ENCODE results near the gene SLC38A3.

DNA sequence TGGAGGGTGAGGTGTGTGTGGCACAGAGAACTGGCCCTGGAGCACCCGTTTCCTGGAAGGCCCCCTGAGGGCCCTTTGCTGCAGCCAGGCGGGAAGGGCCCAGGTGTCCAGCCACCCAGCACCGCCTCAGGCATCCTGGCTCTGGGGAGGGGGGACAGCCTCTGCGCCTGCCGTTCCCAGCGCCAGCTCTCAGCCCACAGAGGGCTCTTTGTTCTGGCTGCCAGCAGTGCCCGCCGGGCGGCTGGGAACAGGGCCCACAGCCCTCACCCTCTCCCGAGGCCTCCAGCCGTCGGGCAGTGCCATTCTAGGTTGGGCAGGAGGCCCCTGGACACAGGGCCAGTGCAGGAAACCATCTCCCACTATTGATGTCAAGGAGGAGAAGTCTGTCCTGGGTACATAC is 8.3 kb downstream of the SLC38A3 start:
- TF ChIP-seq POLR2A (IDR thresholded peaks at IDR 0.05) = no peak
- TF ChIP-seq, protein P1, sequence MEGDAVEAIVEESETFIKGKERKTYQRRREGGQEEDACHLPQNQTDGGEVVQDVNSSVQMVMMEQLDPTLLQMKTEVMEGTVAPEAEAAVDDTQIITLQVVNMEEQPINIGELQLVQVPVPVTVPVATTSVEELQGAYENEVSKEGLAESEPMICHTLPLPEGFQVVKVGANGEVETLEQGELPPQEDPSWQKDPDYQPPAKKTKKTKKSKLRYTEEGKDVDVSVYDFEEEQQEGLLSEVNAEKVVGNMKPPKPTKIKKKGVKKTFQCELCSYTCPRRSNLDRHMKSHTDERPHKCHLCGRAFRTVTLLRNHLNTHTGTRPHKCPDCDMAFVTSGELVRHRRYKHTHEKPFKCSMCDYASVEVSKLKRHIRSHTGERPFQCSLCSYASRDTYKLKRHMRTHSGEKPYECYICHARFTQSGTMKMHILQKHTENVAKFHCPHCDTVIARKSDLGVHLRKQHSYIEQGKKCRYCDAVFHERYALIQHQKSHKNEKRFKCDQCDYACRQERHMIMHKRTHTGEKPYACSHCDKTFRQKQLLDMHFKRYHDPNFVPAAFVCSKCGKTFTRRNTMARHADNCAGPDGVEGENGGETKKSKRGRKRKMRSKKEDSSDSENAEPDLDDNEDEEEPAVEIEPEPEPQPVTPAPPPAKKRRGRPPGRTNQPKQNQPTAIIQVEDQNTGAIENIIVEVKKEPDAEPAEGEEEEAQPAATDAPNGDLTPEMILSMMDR (IDR thresholded peaks at IDR 0.05) = no peak

All from uterus (tissue), 2 donors.